Measurements from ENCODE around the gene FFAR2. TPM values are rescaled to one million over a fixed set of nuclear protein-coding genes. Genes with fewer than 3 reads are reported as not detected.

FFAR2 gene
- total and polyA plus RNA-seq, 2 donors (not counting 3 experiments of a cell fraction or from before 2014, with no cell fraction given) = not detected

GRCh38 chr19:35476149-35476548 is 28.1 kb downstream of the FFAR2 start:
- no TSS peak for BruUV-seq (replicated peaks)

More at GRCh38 chr19:35476149-35476548, 28.1 kb downstream of the FFAR2 start:
- ChIA-PET CTCF (no interaction called here), POLR2A (no interaction called here)
- no peak overlapping the region for H3K4me2 ChIP-seq (ENCODE audit: insufficient read depth, low read length)
- H3K27ac ChIP-seq (ENCODE audit: insufficient read depth, low read depth, low read length) = no peak overlapping the region
- no peaks in the 10 kb centered on the region for H3K36me3 ChIP-seq (ENCODE audit: control insufficient read depth in 2 of 2, extremely low read depth in 1 of 2, insufficient read depth in 2 of 2, low read length in 2 of 2)
- H3K9ac ChIP-seq (replicated peaks; ENCODE audit: extremely low read depth, insufficient read depth, low read length) = no peak overlapping the region
- H4K20me1 ChIP-seq (replicated peaks; ENCODE audit: control insufficient read depth, extremely low read depth, insufficient read depth, low read length) = no peaks in the 10 kb centered on the region
- no peaks in the 10 kb centered on the region for H3K9me3 ChIP-seq (replicated peaks; ENCODE audit: control insufficient read depth, insufficient read depth, low read length)
- no peak overlapping the region for H3K4me3 ChIP-seq (replicated peaks in 1 of 3; ENCODE audit: insufficient read depth in 1 of 3, low read depth in 1 of 3, low read length in 3 of 3)
- no peak overlapping the region for H2AFZ ChIP-seq (ENCODE audit: low read depth, low read length)
- FAIRE-seq (no peak), DNase-seq (ENCODE audit: low read depth, low spot score) (no peak)
- intact Hi-C loops (cut with micrococcal nuclease) = no loop called here
- no peaks in the 10 kb centered on the region for H3K79me2 ChIP-seq (ENCODE audit: control insufficient read depth, insufficient read depth, low read length)
- no peaks in the 10 kb centered on the region for H3K4me1 ChIP-seq (ENCODE audit: control insufficient read depth, extremely low read depth, insufficient read depth, low read length)
- H3K27me3 ChIP-seq (ENCODE audit: control insufficient read depth in 2 of 2, insufficient read depth in 2 of 2, low read length in 2 of 2) = no peaks in the 10 kb centered on the region
- no peaks in the 10 kb centered on the region for H3K9me1 ChIP-seq (replicated peaks; ENCODE audit: control insufficient read depth, extremely low read depth, insufficient read depth, low read length)
- dilution Hi-C loops (cut with MboI; ENCODE audit: extremely low pct_ligation_motif_present, low sequenced_read_pairs) = no loop called here
- TF ChIP-seq CTCF (IDR thresholded peaks at IDR 0.05; ENCODE audit: extremely low read depth in 1 of 2, insufficient read depth in 1 of 2, low read depth in 1 of 2, low read length in 2 of 2) (no peak), FOS (IDR thresholded peaks at IDR 0.05; ENCODE audit: borderline replicate concordance, insufficient read depth, low read length) (no peak), EZH2 (IDR thresholded peaks at IDR 0.05; ENCODE audit: borderline replicate concordance, low read depth, low read length, severe bottlenecking) (no peak), MYC (IDR thresholded peaks at IDR 0.05; ENCODE audit: low read depth, low read length) (no peak), MAX (IDR thresholded peaks at IDR 0.05; ENCODE audit: insufficient read depth, insufficient read length) (no peak), POLR2AphosphoS5 (IDR thresholded peaks at IDR 0.05; ENCODE audit: insufficient read depth, low read depth, low read length) (no peak), POLR2A (IDR thresholded peaks at IDR 0.05; ENCODE audit: low read depth, low read length) (no peak), GATA2 (IDR thresholded peaks at IDR 0.05; ENCODE audit: insufficient read depth, insufficient read length, low read depth, low read length) (no peak), JUN (IDR thresholded peaks at IDR 0.05; ENCODE audit: borderline replicate concordance, insufficient read depth, insufficient read length, low read depth) (no peak)
